HCT116 (cell line): Measurements from ENCODE around the gene INSRR.

Source experiments
- CEBPB ChIP-seq: IDR thresholded peaks from 2 replicates; pipeline ENCODE4 v1.6.1; 2012; ENCODE audit warnings: low read depth
- EZH2 ChIP-seq: fragments of 200-600 bp; sonication (generic); IDR thresholded peaks from 2 replicates; pipeline ENCODE4 v1.6.1; 2017; ENCODE audit warnings: antibody characterized with exemption, mixed run types
- EZH2phosphoT487 ChIP-seq: fragments of 200-600 bp; IDR thresholded peaks from 2 replicates; pipeline ENCODE4 v1.6.1; 2018; ENCODE audit warnings: antibody characterized with exemption, borderline replicate concordance
- POLR2A ChIP-seq: IDR thresholded peaks from 2 replicates; pipeline ENCODE4 v1.7.0; 2011; ENCODE audit warnings: borderline replicate concordance; ENCODE audit not compliant: insufficient read depth, insufficient read length; ENCODE audit errors: extremely low read depth
- POLR2AphosphoS5 ChIP-seq: IDR thresholded peaks from 2 replicates; pipeline ENCODE4 v1.6.1; 2011; ENCODE audit warnings: mild to moderate bottlenecking, low read depth, low read length, moderate library complexity
- RAD21 ChIP-seq: IDR thresholded peaks from 2 replicates; pipeline ENCODE4 v1.6.1; 2012; ENCODE audit warnings: low read depth, mild to moderate bottlenecking
- YY1 ChIP-seq: IDR thresholded peaks from 2 replicates; pipeline ENCODE4 v1.6.1; 2011; ENCODE audit warnings: low read length, low read depth, moderate library complexity, mild to moderate bottlenecking; ENCODE audit not compliant: insufficient replicate concordance; ENCODE audit errors: extremely low read depth
- TF ChIP-seq, protein P1 (sequence below), 3 experiments: fragments of 200-600 bp in 1 of 3; sonication (generic) in 1 of 3; IDR thresholded peaks in 2 of 3; conservative IDR thresholded peaks in 1 of 3; 2 replicates each; pipeline ENCODE4 v1.5.1; 2012 to 2017; ENCODE audit warnings: low read depth in 2 of 3, low read length in 2 of 3, antibody characterized with exemption in 1 of 3, borderline replicate concordance in 1 of 3, control low read depth in 1 of 3, mild to moderate bottlenecking in 1 of 3, mixed read lengths in 1 of 3, mixed run types in 1 of 3, moderate library complexity in 1 of 3; ENCODE audit not compliant: insufficient read depth in 1 of 3
- TF ChIP-seq, protein P2 (sequence below): IDR thresholded peaks from 2 replicates; pipeline ENCODE4 v1.6.1; 2012
- TF ChIP-seq, protein P3 (sequence below): IDR thresholded peaks from 2 replicates; pipeline ENCODE4 v1.6.1; 2011; ENCODE audit warnings: mild to moderate bottlenecking, low read length, moderate library complexity; ENCODE audit not compliant: insufficient replicate concordance; ENCODE audit errors: extremely low read depth
- TF ChIP-seq, protein P4 (sequence below): IDR thresholded peaks from 2 replicates; pipeline ENCODE4 v1.6.1; 2012; ENCODE audit warnings: low read depth
- TF ChIP-seq, protein P5 (sequence below): IDR thresholded peaks from 2 replicates; pipeline ENCODE4 v1.6.1; 2012

DNA sequence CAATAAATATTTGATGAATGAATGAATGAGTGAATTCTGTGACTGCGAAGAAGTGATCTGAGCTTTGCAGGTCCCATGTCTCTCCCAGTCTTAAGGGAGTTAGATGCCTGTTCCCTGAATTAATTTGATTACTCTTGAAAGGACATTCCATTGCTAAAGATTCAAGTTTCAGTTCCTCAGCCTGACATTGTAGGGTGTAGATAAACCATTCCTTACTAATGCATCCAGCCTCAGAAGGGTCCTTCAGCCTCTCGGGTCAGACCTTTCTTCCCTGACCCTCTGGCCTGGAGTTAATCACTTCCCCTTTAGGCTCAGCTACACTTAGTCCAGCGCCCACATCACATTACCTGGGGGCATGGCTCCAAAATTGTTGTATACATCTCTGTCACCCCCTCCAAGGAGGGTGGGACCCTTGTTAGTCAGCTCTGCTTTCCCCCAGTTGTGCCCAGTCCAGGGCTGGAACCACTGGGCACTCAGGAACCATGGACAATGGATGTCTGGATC, 2.6 kb downstream of the INSRR start:
- TF ChIP-seq, protein P1, sequence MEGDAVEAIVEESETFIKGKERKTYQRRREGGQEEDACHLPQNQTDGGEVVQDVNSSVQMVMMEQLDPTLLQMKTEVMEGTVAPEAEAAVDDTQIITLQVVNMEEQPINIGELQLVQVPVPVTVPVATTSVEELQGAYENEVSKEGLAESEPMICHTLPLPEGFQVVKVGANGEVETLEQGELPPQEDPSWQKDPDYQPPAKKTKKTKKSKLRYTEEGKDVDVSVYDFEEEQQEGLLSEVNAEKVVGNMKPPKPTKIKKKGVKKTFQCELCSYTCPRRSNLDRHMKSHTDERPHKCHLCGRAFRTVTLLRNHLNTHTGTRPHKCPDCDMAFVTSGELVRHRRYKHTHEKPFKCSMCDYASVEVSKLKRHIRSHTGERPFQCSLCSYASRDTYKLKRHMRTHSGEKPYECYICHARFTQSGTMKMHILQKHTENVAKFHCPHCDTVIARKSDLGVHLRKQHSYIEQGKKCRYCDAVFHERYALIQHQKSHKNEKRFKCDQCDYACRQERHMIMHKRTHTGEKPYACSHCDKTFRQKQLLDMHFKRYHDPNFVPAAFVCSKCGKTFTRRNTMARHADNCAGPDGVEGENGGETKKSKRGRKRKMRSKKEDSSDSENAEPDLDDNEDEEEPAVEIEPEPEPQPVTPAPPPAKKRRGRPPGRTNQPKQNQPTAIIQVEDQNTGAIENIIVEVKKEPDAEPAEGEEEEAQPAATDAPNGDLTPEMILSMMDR (IDR thresholded peaks at IDR 0.05 in 2 of 3, conservative IDR thresholded peaks at IDR 0.05 in 1 of 3; ENCODE audit: borderline replicate concordance in 1 of 3, insufficient read depth in 1 of 3, low read depth in 2 of 3, low read length in 2 of 3) = no peak
- TF ChIP-seq, protein P2, sequence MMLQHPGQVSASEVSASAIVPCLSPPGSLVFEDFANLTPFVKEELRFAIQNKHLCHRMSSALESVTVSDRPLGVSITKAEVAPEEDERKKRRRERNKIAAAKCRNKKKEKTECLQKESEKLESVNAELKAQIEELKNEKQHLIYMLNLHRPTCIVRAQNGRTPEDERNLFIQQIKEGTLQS = no peak
- TF ChIP-seq, protein P3, sequence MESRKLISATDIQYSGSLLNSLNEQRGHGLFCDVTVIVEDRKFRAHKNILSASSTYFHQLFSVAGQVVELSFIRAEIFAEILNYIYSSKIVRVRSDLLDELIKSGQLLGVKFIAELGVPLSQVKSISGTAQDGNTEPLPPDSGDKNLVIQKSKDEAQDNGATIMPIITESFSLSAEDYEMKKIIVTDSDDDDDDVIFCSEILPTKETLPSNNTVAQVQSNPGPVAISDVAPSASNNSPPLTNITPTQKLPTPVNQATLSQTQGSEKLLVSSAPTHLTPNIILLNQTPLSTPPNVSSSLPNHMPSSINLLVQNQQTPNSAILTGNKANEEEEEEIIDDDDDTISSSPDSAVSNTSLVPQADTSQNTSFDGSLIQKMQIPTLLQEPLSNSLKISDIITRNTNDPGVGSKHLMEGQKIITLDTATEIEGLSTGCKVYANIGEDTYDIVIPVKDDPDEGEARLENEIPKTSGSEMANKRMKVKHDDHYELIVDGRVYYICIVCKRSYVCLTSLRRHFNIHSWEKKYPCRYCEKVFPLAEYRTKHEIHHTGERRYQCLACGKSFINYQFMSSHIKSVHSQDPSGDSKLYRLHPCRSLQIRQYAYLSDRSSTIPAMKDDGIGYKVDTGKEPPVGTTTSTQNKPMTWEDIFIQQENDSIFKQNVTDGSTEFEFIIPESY = no peak
- TF ChIP-seq, protein P4, sequence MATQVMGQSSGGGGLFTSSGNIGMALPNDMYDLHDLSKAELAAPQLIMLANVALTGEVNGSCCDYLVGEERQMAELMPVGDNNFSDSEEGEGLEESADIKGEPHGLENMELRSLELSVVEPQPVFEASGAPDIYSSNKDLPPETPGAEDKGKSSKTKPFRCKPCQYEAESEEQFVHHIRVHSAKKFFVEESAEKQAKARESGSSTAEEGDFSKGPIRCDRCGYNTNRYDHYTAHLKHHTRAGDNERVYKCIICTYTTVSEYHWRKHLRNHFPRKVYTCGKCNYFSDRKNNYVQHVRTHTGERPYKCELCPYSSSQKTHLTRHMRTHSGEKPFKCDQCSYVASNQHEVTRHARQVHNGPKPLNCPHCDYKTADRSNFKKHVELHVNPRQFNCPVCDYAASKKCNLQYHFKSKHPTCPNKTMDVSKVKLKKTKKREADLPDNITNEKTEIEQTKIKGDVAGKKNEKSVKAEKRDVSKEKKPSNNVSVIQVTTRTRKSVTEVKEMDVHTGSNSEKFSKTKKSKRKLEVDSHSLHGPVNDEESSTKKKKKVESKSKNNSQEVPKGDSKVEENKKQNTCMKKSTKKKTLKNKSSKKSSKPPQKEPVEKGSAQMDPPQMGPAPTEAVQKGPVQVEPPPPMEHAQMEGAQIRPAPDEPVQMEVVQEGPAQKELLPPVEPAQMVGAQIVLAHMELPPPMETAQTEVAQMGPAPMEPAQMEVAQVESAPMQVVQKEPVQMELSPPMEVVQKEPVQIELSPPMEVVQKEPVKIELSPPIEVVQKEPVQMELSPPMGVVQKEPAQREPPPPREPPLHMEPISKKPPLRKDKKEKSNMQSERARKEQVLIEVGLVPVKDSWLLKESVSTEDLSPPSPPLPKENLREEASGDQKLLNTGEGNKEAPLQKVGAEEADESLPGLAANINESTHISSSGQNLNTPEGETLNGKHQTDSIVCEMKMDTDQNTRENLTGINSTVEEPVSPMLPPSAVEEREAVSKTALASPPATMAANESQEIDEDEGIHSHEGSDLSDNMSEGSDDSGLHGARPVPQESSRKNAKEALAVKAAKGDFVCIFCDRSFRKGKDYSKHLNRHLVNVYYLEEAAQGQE = no peak
- TF ChIP-seq, protein P5, sequence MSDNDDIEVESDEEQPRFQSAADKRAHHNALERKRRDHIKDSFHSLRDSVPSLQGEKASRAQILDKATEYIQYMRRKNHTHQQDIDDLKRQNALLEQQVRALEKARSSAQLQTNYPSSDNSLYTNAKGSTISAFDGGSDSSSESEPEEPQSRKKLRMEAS = no peak
- TF ChIP-seq EZH2 (no peak), RAD21 (no peak), YY1 (no peak), EZH2phosphoT487 (no peak), POLR2AphosphoS5 (no peak), POLR2A (no peak), CEBPB (no peak)
